Activated CD8-positive, alpha-beta memory T cell treated with anti-CD3 and anti-CD28 coated beads for 24 hours (primary cell): ENCODE measurements around the gene LRP11.
"Not testable (repeated sequence)": the region's sequence is repeated elsewhere in the genome, so short reads cannot be mapped to it uniquely, and the experiment has no call there.

Source experiments
- DNase-seq: peaks from one replicate; pipeline ENCODE4 v3.0.0-alpha.2; 2020

Gene LRP11

DNA sequence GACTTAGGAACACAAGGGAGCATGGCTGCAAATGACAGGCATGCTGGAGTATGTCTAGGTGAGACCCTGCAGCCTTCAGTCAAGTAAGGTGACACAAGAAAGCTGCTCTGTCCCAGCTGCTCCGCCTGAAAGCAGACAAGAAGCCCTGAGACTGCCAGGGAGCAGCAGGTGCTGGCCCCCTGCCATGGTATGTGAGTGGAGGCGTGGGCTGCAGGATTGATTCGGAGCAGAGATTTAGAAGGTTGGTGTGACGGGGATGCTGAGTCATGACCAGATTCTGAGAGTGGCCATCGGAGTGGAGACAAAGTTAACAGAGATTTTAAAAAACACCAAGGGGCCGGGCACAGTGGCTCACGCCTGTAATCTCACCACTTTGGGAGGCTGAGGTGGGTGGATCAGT is 17.8 kb downstream of the LRP11 start:
- no peak for DNase-seq

DNA sequence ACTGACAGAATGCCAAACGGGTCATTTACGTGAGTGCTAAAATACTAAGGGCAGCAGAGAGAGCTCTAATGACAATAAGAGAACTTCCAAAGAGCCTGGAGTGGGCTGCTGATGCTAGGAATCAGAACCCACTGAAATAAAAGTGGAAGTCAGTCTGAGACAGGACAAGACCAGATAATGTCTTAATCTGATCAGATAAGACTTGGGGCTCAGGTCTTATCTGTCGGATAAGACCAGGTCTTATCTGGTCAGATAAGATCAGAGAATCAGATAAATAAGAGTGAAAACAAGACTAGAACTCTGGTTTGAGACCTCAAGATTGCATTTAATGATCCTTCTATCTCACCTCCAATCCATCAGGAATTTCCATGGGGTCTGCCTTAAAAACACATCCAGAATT is 18.6 kb downstream of the LRP11 start:
- no peak for DNase-seq

DNA sequence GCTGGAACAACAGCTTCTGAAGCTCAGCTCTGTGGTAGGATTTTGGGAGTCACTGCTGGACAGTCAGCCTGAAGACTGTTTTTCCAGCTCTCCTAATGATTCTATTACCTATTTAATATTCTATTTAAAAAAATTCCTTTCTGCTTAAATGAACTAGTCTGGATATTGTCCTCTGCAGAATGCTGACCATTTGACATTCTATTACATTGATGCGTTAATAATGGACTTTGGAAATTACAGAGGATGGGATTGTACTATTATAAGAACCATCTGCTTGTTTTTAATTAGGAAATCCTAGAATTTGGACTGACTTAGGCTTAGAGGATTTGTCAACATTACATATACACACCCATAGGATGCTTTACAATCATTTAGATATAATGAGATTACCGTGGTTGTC is 19.7 kb downstream of the LRP11 start:
- no peak for DNase-seq

DNA sequence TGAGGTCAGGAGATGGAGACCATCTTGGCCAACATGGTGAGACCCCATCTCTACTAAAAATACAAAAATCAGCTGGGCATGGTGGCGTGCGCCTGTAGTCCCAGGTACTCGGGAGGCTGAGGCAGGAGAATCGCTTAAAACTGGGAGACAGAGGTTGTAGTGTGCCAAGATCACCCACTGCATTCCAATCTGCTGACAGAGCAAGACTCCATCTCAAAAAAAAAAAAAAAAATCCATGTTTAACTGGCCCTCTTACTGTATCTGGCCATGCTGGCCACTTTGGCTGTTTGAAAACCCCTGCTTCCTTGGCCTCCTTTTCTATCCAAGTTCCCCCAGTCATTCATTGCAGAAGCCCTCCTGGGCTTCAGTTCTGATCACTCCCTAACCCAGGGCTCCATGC is 20.1 kb downstream of the LRP11 start:
- not testable (repeated sequence) for DNase-seq

DNA sequence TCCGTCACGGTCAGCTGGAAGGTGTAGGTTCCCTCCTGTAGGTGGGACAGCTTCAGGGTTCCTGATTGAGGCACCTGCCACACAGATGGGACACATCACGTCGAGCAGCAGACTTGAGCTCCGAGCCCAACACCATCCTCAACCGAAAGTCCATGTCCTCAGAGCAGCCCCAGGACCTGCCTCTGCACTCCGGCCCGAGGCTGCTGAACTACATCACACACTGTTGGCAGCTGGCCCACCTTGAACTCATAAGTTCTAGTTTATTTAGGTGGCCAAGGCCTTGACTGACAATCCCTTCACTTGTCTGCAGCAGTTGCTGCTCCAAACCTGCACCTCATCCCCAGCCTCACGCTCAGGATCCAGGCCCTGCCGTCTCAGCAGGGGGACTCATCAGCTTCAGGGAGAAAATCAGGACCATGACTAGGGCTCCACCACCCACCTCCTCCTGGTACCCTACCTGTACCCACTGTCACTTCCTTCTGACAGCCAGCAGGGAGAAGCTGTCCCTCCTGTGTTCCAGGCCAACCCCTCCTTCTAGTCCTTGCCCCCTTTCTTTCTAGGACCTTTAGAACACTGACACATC is 21.0 kb downstream of the LRP11 start:
- DNase-seq, result no peak

DNA sequence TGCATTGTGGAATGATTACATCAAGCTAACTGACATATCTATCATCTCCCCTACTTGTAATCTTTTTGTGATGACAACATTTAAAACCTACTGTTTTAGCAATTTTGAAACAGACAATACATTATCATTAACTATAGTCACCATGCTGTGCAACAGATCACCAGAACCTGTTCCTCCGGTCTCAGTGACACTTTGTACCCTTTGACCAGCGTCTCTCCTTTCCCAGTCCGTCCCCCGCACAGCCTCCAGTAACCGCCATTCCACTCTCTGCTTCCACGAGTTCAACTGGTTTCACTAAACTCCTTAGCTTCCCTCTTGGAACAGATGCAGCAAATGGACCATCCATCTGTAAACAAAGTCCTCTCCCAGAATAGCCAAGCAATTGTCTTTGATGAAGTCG is 21.8 kb downstream of the LRP11 start:
- no peak for DNase-seq

DNA sequence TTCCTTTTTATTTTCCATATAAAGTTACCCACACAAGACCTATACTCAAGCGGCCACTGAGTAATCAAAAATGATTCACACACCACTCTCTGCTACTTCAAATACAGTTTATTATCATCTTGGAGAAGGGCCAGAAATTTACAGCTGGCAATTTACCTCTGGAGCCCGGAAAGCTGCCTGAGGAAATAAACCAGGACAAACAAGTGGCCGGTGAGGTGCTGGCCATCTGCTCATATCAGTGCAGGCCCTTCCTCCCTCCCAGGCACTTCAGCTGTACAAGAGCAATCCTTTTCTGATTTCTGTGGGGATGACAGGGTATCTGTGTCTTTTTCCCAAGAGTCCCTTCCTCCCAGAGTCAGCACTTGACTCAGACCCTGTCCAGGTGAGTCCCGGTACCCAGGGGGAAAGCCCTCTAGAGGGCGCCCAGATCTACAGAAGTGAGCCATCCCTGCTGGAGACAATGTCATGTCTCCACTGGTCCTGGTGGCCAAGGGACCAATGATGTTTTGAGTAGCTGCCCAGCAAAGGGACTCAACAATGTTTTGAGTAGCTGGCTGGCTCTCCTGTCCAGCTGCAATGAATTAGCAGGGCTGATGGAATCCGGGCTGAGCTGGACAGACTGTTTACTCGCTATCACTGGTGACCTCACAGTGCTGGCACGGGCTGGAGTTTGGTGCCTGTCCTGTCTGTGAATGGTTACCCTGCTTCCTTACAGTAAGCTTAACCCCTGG is 23.6 kb downstream of the LRP11 start:
- peak; percentile 67 for DNase-seq

DNA sequence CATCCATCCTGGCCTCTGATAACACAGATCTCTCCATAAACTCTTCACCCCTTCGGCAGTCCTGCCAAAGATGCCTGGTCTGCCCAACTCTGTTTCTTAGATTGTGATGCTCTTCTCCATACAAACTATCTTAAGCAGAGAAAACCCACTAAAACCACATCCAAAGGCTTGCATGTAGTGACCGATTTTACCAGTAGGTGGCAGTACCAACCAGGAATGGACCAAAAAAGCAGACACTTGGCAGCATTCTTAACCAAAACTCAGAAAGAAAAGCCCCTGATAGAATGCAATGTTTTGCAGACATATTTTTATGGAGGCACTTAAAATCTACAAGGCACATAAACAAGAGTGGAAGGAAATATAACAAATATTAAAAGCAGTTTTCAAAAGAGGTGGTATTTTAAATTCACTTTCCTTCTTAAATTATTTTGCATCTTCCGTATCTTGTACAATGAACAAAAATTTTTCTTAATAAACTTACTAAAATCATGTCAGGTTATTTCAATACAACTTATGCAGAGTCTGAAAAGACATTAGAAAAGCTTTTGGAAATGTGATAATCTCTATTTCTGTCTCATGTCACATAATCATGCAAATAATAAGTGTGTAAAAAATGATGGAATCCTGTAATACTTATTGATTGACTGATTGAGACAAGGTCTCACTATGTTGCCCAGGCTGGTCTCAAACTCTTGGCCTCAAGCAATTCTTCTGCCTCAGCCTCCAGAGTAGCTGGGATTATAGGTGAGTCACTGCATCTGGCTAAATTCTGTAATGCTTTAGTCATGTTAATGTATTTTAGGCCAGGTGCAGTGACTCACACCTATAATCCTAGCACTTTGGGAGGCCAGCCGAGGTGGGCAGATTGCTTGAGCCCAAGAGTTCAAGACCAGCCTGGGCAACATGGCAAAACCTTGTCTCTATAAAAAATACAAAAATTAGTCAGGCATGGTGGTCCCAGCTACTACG is 29.4 kb downstream of the LRP11 start:
- DNase-seq, result peak; percentile 89

DNA sequence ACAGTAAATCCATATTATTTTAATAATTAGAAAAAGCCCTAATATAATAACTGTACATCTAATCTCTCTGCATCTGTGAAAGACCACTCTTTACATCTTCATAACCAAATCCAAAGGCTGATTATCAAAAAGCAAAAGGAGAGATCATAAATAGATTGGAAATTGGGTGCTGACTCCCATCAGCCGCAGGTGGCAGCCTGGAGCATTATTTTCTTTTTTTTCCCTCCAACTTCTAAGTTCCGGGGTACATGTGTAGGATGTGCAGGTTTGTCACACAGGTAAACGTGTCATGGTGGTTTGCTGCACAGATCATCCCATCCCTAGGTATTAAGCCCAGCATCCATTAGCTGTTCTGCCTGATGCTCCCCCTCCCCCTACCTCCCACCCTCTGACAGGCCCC is 30.5 kb downstream of the LRP11 start:
- no peak for DNase-seq

DNA sequence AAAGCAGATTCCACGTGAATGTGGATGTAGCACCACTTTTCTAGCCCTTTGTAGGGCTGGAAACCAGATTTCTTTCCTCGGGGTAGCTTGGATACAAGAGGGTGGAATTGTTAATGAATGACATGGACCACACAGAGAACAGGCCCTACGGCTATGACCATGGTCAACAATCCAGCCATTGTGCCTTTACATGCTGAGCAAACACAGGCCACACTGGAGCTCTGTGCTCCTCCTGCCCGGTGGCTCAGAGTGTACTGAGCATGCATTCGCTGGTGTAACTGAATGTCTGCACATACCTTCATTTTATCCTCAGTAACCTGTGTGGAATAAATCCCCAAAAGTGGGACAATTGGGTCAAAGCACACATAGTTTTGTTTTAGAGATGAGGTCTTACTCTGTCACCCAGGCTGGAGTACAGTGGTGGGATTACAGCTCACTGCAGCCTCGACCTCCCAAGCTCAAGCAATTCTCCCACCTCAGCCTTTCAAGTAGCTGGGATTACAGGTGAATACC is 32.8 kb downstream of the LRP11 start:
- DNase-seq, result no peak

DNA sequence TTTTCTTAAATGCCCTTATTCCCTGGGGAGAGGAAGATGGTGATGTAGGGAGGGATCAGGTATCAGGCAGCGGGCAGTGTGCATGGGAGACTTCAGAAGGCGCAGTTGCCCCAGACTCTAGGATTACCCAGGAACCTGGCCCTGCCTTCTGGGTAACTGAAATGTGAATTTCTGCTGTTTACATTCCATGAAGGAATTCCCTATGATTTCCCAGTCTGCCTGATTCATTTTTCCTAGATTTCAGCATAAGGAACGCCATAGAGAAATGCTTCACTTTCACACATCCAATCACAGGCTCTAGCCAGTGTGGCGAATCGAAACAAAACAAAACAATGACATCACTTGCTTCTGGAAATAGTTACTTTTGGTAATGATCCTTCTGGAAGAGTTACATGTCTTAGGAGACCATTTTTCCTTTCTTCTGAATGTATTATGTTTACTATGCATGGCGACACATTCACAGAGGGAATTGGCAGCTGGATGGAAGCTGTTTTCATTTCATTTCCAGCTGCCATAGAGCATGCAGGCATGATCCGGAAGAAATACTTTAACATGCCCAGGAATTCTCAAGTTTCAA is 33.3 kb downstream of the LRP11 start:
- DNase-seq, result no peak

DNA sequence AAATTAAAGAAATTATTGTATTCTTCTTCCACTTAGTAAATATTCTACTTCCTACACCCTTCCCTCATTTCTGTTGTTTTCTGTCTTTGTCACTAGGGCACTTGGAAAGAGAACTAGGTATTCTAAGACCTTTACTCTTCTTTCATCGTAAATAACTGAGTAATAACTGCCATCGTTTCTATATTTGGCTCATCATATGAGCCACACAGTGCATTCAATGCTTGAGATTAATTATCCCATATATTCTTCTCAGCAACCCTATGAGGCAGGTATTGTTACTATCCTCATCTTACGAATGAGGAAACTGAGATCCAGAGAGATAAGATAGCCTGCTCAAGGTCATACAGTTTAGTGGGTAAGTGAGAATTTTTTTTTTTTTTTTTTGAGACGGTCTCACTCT is 38.9 kb downstream of the LRP11 start:
- no peak for DNase-seq

DNA sequence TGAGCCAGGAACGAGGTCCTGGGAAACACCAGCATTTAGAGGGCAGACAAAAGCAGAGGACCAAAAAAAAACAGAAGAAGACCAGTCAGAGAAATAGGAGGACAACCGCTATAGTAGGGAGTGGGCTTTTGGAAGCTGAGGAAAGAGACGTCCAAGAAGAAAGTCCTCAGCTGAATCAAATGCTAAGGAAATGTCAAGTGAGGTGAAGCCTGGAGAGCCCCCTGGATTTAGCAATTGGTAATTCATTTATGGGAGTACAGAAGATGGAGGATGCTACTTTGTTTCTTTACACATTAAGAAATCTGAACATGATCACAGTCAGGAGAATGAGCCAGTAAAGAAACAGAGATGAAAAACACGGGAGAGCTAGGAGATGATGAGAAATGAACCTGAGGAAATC is 41.1 kb downstream of the LRP11 start:
- no peak for DNase-seq

DNA sequence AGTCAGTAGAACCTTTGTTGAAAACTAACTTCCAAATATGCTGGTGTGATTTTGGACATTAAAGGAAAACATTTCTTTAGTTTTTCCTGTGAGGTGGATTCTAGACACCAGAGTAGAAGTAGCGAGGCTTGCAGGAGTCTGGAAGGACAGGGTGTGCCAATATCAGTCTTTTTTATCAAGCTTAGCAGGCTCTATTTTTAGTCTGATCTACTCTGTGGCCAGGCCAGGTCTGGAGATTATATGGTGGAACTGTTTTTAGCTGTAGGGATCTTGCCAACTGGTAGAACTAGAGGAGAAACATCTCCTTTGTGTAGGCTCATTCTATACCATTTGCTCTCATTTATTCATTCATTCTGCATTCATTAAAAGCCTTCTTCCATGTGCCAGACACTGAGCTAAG is 42.7 kb downstream of the LRP11 start:
- no peak for DNase-seq

DNA sequence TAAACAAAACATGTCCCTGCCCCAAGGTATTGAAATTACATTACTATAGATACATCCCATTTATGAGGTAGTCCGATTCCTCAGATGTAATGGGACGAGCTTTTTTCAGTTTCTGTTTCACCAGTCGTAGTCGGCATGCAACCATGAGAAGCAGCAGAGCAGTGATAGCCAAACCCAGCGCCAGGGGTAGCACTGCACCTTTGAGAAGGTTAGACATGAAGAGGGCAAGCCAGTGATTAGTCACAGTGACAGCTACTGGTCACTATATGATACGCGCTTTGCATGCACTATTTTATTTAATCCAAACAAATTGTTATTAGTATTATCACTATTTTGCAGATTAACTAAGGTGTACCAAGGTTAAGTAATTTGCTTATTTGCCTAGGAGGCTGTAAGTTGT is 43.7 kb downstream of the LRP11 start:
- DNase-seq, result no peak

DNA sequence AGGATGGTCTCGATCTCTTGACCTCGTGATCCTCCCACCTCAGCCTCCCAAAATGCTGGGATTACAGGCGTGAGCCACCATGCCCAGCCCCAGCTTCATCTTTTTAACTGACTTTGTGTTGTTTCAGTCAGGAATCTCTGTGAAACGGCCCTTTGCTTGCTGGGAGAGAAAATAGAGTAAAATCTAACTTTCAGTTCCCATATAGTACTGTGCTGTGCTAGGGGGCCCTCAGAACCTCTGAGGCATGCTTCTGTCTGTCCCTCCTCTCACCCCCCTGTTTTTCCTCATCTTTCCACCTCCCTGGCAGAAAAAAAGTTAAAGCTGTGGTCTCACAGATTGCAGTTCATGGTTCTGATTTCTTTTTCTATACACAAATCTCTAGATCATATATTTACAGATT is 48.4 kb downstream of the LRP11 start:
- DNase-seq, result no peak

DNA sequence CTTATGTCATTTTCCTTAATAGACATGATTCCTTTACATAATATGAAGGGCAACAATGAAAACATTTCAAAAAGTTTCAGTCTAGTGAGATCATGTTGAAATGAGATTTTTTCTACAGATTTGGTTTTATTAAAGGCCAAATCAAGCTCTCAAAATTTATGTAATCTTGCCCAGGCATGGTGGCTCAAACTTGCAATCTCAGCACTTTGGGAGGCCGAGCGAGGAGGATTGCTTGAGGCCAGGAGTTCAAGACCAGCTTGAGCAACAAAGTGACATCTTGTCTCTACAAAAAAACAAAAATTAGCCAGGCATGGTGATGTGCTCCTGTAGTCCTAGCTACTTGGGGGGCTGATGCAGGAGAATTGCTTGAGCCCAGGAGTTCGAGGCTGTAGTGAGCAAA is 50.8 kb downstream of the LRP11 start:
- DNase-seq, result no peak

DNA sequence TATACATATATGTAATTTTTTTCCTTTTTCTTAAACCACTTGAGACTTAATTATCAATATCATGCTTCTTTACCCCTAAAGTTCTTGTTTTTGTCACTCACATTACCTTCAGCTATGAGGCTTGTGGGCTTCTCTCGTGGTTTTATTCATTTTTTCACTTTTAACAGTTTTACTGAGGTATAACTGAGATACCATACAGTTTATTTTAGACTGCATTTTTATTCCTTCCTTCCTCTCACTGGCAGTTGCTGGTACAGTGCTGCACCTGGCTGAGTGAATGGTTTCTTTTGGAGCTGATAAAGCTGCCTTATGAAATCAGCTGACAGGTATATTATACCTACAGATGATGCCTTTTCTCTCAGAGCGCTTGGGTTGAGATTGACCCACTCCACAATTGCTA is 54.4 kb downstream of the LRP11 start:
- no peak for DNase-seq

DNA sequence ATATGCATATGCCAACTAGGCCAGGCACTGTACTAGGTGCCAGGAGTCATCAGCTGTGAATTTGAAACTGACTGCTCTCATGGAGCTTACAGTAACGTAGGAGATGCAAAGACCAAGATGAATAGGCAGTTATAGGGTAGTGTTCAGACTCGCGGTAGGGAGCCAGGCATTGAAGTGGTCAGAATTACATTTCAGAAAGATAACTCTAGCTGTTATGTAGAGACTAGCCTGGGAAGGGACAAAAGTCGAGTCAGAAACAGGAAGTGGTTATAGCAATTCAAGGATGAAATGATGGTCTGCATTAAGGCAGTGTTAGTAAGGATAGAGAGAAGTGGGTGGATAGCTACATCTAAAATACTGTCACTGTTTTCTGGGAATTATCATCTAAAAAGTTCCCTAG is 58.0 kb downstream of the LRP11 start:
- no peak for DNase-seq

DNA sequence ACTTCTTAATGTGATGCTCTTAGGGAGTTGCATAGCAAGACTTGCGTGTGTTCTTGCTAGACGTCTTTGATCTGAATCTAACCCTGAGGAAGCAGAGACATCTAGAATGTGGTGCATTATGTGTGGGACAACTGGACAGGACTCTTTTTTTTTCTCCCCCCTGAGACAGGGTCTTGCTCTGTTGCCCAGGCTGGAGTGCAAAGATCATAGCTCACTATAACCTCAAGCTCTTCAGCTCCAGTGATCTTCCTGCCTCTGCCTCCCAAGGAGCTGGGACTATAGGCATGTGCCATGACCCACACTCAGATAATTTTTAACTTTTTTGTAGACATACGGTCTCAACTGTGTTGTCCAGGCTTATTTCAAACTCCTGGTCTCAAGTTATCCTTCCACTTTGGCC is 80.6 kb downstream of the LRP11 start:
- DNase-seq, result no peak

DNA sequence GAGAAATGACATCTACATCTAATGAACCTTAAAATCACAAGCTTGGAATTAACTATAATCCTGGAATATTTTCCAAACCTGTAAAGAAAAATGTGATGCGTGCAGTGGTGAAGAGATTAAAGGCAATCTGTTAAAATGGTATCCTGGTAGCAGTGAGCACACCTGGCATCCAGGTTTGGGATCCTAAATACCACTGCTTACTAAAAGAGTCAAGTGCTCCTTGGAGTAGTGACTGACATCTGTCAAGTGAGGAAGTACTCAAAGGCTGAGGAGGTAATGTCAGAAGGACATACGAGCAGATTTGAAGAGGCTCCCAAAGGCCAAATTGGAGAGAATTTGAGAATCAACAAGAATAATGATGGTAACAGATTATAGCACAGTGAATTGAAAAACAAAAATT is 81.8 kb downstream of the LRP11 start:
- no peak for DNase-seq

DNA sequence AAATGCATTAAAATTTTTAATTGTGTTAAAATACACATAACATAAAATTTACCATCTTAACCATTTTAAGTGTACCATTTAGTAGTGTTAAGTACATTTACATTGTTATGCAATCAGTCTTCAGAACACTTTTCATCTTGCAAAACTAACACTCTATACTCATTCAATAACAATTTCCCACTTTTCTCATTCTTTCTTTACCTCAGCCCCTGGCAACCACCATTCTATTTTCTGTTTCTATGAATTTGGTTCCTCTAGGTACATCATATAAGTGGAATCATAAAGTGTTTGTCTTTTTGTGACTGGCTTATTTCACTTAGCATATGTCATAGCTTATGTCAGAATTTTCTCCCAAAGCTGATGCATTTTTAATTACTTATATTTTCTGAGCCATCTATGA is 82.4 kb downstream of the LRP11 start:
- DNase-seq, result no peak

DNA sequence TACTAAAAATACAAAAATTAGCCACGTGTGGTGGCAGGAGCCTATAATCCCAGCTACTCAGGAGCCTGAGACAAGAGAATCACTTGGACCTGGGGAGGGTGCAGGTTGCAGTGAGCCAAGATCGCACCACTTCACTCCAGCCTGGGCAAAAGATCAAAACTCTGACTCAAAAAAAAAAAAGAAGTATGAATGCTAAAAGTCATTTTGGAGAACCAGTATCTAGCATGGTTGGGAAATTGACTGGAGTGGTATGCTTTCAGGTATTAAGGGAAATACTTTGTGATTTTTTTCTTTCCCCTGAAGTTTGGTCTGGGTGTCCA is 84.6 kb downstream of the LRP11 start:
- no peak for DNase-seq

DNA sequence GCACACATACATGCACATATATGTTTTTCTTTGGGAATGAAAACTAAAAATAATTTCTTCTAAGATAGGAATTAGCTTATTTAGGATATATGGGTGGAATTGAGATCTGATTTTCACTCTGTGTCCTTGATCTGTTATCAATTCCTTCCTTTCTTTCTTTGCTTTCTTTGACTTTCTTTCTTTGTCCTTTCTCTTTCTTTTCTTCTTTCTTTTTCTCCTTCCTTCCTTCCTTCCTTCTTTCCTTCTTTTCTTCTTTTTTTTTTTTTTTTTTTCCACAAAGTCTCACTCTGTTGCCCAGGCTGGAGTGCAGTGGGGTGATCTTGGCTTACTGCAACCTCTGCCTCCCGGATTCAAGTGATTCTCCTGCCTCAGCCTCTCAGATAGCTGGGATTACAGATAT is 86.5 kb downstream of the LRP11 start:
- DNase-seq, result no peak
